GM19455 (cell line): ENCODE results near the gene CARD19.
A peak's percentile ranks its signal among the peaks of the same experiment; 100 is the strongest.

Source experiments
- ATAC-seq: cut with Tn5 transposase; IDR thresholded peaks from one replicate; pipeline ENCODE4 v1.9.1; 2021; ENCODE audit not compliant: unreplicated experiment

The CARD19 gene

DNA sequence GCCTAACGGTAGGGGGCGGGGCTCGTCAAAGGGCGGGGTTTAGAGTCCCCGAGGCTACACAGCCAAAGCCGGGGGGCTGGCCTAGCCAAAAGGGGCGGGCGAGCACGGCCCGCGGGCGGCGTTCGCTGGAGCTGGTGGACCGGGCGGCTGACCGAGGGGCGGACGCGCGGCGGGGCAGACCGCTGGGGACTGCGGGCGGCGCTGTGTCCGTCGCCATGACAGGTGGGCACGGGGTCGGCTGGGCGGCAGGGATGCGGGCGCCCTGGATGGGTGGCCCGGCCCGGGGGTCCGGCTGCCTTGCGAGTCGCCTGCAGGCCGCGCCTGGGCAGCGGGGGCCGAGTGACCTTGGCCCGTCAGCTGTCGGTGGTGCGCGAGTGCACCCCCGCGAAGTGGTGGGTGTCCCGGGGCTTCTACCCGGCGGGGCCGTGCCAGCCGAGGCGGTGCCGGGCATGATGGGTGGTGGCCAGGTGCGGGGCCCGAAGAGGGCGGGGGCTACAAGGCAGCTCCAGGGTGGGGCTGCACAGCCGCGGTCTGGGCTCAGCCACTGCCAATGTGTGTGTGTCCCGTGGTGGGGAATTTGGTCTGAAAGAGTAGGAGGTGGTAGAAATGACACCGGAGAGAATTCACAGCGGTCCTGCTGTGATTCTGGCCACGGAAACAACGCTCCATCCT, at the start of gene CARD19:
Gene CARD19, plus strand, starts transcription at position 87 of the 672 bp plus-strand sequence. Its CDS starts 129 bp downstream, at position 216.
- ATAC-seq, result peak; percentile 48

GRCh38 chr9:93048566-93049448, 47.2 kb upstream of the CARD19 start:
- no peak for ATAC-seq

DNA sequence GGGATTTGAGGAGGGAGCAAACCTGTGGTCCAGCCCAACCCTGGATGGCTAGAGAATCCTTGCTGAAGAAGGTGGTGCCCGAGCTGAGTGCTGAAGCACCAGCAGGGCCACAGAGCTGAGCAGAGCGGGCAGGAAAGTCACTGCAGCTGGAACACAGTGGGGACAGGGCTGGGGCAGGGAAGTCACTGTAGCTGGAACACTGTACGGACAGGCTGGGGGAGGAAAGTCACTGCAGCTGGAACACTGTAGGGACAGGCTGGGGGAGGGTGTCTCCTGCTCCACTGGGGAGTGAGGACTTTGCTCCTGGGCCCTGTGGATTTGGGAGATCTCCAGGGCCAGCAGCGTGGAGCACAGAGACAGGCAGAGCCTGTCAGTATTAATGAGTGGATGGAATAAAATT, 46.5 kb upstream of the CARD19 start:
- no peak for ATAC-seq

- no peak for ATAC-seq
Observed at GRCh38 chr9:93050231-93050630, 45.8 kb upstream of the CARD19 start.

GRCh38 chr9:93051680-93052089, 44.3 kb upstream of the CARD19 start:
- no peak for ATAC-seq

GRCh38 chr9:93052791-93053540, 43.1 kb upstream of the CARD19 start:
- ATAC-seq, result no peak

DNA sequence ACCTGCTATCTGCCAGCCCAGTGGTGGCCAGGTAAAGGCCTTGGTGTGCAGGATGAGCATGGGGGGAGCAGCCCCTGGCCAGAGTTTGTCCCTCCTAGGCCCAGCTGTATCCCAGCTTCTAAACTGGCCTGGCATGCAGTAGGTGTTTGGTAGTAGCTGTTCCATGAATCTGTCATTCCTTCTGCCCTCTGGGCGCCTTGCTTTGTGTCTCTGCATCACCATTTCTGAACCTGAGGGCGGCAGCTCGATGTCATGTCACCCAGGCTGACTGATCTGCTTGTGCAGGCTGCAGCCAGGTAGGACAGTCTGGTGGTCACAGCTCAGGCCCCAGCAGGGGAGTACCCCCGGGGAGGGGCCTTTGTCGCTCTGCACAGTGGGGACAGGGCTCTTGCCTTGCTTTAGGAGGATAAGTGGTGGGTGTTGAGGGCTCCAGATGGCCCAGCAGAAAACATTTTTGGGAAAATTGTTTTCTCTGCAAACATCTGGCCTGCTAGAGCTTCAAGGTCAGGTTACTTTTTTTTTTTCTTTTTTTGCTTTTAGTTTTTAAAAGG, 42.2 kb upstream of the CARD19 start:
- ATAC-seq, result no peak

DNA sequence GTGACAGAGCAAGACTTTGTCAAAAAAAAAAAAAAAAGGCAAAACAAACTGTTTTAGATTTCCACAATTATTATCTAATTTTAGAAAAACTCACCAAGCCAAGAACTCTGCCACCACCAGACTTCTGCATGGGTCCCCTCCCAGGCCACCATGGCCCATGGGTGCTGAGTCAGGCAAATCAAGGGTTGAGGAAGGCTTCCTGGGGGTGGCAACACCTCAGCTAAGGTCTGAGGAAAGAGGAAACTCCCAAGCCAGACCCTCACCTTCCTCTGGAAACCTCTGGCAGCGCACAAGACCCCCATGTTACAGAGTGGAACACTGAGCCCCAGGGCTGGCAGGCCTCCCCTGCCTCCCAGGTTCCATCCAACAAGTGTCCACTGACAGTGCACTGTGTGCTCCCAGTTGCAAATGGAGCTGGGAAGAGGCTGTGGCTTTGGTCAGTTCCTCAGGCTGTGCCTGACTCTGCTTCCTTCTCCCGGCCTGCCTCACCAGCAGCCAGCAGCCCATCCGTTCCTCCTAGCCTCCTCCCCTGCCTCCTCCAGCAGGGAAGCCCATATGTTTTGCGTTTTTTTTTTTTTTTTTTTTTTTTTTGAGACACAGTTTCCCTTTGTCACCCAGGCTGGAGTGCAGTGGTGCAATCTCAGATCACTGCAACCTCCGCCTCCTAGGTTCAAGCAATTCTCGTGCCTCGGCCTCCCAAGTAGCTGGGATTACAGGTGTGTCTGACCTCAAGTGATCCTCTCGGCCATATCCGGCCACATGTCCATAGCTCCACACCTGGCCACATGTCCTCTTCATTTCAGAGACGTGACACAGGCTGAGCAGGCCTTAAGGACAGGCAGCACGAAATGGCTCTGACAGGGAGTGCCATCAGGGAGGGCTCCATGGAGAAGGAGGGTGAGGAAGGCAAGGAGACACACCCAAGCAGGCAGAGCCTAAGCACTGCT, 41.0 kb upstream of the CARD19 start:
- ATAC-seq, result no peak

DNA sequence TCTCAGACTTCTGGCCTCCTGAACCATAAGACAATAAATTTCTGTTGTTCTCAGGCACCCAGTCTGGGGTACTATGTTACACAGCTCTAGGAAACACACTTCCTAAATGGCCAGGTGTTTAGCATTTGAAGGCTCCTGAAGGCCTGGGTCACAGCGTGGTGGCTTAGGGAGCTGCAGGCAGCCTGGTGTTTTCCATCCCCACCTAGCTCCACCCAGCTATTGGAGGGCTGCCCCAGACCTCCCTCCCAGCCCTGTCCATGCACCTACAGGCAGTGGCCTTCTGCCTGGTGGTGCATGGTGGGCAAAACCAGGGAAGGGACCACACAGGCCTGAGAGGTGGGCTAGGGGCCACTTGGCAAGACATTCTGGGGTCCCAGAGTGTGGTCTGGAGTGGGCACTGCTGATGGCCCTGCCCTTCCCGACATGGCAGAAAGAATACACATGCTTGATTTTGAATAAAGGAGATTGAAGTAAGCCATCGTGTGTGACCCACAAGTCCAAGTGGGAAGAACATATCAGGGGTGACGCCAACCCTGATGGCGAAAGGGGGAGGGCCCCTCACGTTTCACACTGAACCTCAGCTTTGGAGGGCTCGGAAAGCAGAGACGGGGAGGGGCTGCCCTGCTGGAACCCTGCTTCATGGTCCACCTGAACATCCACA, 38.8 kb upstream of the CARD19 start:
- ATAC-seq, result no peak

DNA sequence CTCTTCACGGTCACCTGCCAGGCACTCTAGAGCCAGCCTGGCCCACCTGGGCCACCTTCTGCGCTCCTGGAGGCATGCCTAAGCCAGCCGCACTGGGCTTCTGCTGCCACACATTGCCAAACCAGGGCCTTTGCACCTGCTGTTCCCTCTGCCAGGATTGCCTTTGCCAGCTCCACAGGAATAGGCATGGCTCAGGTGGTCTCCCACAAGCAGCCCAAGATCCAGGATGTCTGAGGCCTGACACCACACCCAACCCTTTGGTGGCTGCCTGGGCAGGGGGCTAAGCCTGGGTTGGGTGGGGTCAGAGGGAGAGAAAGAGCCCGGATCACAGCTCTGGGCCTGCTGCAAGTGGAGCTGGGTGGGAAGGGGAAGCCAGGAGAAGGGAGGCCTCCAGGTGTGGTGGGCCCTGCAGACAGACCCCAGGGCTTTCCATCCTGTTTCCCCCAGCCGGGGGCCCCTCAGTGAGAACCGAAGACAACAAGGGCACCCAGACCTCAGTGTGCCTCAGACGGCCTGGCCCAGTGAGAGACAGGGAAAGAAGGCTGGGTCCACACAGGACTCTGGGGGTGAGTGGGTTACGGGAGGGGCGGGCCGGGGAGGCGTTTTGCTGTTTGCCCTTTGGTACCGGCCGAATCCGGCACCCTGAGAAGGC, 38.2 kb upstream of the CARD19 start:
- peak; percentile 6 for ATAC-seq

DNA sequence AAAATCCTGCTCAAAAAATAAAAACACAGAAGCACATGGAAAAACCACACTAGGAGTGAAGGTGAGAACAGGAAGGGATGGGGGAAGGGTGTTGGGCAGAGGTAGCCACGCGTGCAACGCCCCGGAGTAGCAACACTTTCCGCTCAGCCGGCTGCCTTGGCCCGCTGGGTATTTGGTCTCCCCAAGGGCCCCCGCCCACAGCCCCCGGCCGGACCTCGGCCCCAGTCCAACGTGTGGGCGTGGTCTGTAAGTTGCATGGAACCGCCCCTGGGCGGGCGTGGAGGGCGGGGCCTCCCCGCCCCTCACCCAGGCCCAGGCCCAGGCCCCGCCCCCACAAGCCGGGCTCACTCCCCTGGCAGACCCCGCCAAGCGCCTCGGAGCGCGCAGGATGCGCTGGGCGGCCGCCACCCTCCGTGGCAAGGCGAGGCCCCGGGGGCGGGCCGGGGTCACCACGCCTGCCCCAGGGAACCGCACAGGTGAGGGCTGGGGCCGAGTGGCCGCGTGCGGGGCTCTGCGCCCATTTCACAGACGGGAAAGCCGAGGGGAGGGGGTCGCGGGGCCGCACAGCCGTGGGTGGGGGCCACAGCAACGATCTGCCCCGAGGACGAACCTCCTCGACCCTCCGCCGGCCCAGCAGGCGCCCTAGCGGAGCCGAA, 37.5 kb upstream of the CARD19 start, which contains the start of gene SUSD3:
Gene SUSD3, plus strand, starts transcription at position 347 of the 656 bp plus-strand sequence. Its CDS starts 42 bp downstream, at position 389.
- peak; percentile 49 for ATAC-seq

DNA sequence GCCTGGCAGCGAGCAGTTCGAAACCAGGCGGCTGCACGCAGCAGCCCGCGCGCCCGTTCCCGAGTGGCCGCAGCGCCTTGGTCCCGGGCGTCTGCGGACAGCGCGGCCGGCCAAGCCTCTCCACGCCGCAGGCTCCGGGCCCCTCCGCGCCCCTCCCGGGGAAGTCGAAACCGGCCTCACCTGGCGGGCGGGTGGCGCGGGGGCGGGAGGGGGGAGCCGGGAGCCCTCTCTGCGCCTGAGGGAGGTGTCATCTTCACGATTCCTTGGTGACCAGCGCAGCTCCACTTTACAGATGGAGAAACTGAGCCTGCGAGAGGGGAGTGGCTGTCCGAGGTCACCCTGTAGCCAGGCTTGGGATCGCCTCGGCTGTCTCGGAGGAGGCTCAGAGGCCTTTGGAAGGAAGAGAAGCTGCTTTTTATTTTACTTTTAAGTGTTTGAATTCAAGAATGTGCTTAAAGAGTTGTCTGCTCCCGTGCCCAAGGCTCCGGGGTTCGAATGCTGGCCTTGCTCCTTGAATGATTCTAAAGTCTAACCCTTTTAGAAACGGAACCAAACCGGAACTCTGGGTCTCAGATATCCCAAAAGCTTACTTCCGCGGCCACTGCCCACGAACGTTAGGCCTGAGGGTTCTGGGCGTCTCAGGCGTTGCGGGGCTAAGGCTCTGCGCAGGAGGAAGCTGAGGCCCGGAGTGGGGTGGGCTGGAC, 36.9 kb upstream of the CARD19 start:
- peak; percentile 21 for ATAC-seq

DNA sequence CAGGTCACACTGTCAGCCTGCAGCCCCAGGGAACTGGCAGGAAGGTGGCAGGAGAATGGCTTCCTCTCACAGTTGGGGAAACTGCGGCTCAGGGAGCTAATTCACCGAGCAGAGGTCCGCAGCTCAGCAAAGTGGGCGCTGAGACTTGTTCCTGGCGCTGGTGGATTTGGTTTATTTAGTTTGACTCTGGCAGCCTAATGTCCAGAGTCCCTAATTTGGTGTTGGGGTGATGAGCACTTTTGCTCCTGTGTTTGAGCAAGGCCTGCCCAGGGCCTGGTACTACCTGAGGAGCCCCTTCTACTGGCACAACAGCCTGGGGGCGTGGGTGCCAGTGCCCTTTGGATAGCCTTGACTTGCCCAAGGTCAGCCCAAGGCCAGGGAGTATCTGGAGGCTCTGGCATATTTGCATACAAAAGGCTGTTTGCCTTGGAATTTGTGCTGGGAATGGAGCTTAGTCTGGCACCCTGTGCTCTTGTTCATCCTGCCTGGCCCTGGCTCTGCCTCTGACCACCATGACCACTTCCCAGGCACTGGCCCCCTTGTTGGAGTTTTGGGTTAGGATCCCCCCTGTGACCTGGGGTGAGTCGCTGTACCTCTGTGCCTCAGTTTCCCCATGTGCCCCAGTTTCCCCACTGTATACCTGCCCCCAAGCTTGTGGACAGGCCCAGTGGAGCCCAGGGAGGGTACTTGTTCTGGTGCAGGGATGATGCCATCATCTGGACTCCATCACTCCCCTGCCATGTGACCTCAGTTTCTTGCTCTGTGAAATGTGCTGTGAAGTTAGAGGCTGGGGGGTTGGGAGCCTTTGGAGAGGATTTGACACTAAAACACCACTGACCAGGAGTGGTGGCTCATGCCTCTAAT, 36.1 kb upstream of the CARD19 start:
- no peak for ATAC-seq

GRCh38 chr9:93060746-93061259, 35.2 kb upstream of the CARD19 start:
- ATAC-seq, result no peak

DNA sequence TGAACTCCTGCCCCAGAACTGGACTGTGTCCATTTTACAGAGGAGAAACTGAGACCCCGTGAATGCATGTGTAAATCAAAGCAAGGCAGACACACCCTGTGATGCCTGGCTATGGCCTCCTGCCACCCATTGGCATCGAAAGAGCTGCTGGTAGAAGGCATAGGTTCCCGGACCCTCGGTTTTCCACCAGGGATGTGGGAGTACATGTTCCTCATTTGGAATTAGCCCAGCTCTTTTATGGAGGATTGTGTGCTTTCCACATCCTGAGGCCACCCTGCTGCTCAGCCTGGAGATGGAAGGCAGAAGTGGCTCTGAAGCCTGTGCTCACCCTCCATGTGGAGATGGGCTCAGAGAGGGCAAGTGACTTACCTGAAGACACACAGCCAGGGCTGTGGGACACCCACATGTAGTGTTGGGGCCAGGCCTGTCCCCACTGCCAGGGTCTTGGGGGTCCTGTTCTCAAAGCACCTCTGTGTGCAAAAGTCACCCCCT, 34.7 kb upstream of the CARD19 start:
- ATAC-seq, result no peak
